Dedifferentiated amniotic fluid mesenchymal stem cell (primary cell): ENCODE data around the gene ADAM22.

Experiments used
- DNase-seq: peaks from one replicate; pipeline ENCODE4 v3.0.0-alpha.2; 2016; ENCODE audit errors: extremely low spot score

ADAM22 gene

GRCh38 chr7:87960239-87960638 is 26.2 kb downstream of the ADAM22 start:
- DNase-seq = no peak

- no peak for DNase-seq
Observed at GRCh38 chr7:87961754-87962153, 27.7 kb downstream of the ADAM22 start.

- no peak for DNase-seq
Observed at GRCh38 chr7:87966271-87966670, 32.2 kb downstream of the ADAM22 start.

- DNase-seq = no peak
Observed at GRCh38 chr7:87968021-87968420, 34.0 kb downstream of the ADAM22 start.

GRCh38 chr7:87982116-87982515 is 48.1 kb downstream of the ADAM22 start:
- no peak for DNase-seq

GRCh38 chr7:87984088-87984487 is 50.0 kb downstream of the ADAM22 start:
- no peak for DNase-seq

- DNase-seq = no peak
Observed at GRCh38 chr7:87993269-87993668, 59.2 kb downstream of the ADAM22 start.

GRCh38 chr7:87999261-87999660 is 65.2 kb downstream of the ADAM22 start:
- no peak for DNase-seq

- DNase-seq = no peak
Observed at GRCh38 chr7:88001744-88002530, 67.9 kb downstream of the ADAM22 start.

- no peak for DNase-seq
Observed at GRCh38 chr7:88002617-88003016, 68.6 kb downstream of the ADAM22 start.

- DNase-seq = no peak
Observed at GRCh38 chr7:88003581-88003980, 69.5 kb downstream of the ADAM22 start.

- no peak for DNase-seq
Observed at GRCh38 chr7:88005191-88005590, 71.1 kb downstream of the ADAM22 start.

GRCh38 chr7:88009651-88010050 is 75.6 kb downstream of the ADAM22 start:
- no peak for DNase-seq

GRCh38 chr7:88012086-88012485 is 78.0 kb downstream of the ADAM22 start:
- no peak for DNase-seq

- no peak for DNase-seq
Observed at GRCh38 chr7:88013981-88014380, 79.9 kb downstream of the ADAM22 start.

- no peak for DNase-seq
Observed at GRCh38 chr7:88014581-88014980, 80.5 kb downstream of the ADAM22 start.

GRCh38 chr7:88015309-88015708 is 81.3 kb downstream of the ADAM22 start:
- DNase-seq = peak; percentile 22

GRCh38 chr7:88018501-88018900 is 84.5 kb downstream of the ADAM22 start:
- no peak for DNase-seq

- DNase-seq = no peak
Observed at GRCh38 chr7:88020953-88021665, 87.1 kb downstream of the ADAM22 start.

- DNase-seq = no peak
Observed at GRCh38 chr7:88027724-88028123, 93.7 kb downstream of the ADAM22 start.

- DNase-seq = no peak
Observed at GRCh38 chr7:88034083-88034695, 100.1 kb downstream of the ADAM22 start.

- DNase-seq = no peak
Observed at GRCh38 chr7:88037050-88037449, 103.0 kb downstream of the ADAM22 start.

GRCh38 chr7:88040694-88041093 is 106.6 kb downstream of the ADAM22 start:
- DNase-seq = no peak
